NCI-H524 treated with DMSO at 0.1 percent for 48 hours (cell line): ENCODE results near the gene APBB2.
A peak's percentile ranks its signal among the peaks of the same experiment; 100 is the strongest.

ENCODE experiments used
- DNase-seq: peaks from one replicate; lab custom pipeline; 2025; lab: John Stamatoyannopoulos, UW

Gene APBB2

GRCh38 chr4:41135801-41136200, 78.5 kb downstream of the APBB2 start:
- DNase-seq = no peak

GRCh38 chr4:41134581-41134980, 79.8 kb downstream of the APBB2 start:
- DNase-seq = no peak

- DNase-seq = no peak
Measured at GRCh38 chr4:41133454-41134018, 80.8 kb downstream of the APBB2 start.

GRCh38 chr4:41132055-41132683, 82.2 kb downstream of the APBB2 start:
- DNase-seq = no peak

GRCh38 chr4:41129936-41130440, 84.4 kb downstream of the APBB2 start:
- DNase-seq = no peak

- DNase-seq = peak; percentile 81
Measured at GRCh38 chr4:41129128-41129754, 85.1 kb downstream of the APBB2 start.

- DNase-seq = no peak
Measured at GRCh38 chr4:41125558-41126311, 88.6 kb downstream of the APBB2 start.

- DNase-seq = no peak
Measured at GRCh38 chr4:41124916-41125548, 89.3 kb downstream of the APBB2 start.

- no peak for DNase-seq
Measured at GRCh38 chr4:41122775-41123174, 91.6 kb downstream of the APBB2 start.

GRCh38 chr4:41122309-41122708, 92.0 kb downstream of the APBB2 start:
- DNase-seq = no peak

GRCh38 chr4:41121906-41122305, 92.4 kb downstream of the APBB2 start:
- no peak for DNase-seq

GRCh38 chr4:41120297-41121217, 93.8 kb downstream of the APBB2 start:
- no peak for DNase-seq

- DNase-seq = no peak
Measured at GRCh38 chr4:41119867-41120295, 94.5 kb downstream of the APBB2 start.

- DNase-seq = no peak
Measured at GRCh38 chr4:41111791-41112190, 102.6 kb downstream of the APBB2 start.

- no peak for DNase-seq
Measured at GRCh38 chr4:41110050-41110449, 104.3 kb downstream of the APBB2 start.

- no peak for DNase-seq
Measured at GRCh38 chr4:41108481-41108880, 105.9 kb downstream of the APBB2 start.

GRCh38 chr4:41106694-41107419, 107.5 kb downstream of the APBB2 start:
- DNase-seq = no peak

- DNase-seq = no peak
Measured at GRCh38 chr4:41106081-41106480, 108.3 kb downstream of the APBB2 start.

- DNase-seq = no peak
Measured at GRCh38 chr4:41104155-41104554, 110.2 kb downstream of the APBB2 start.

GRCh38 chr4:41103657-41104056, 110.7 kb downstream of the APBB2 start:
- no peak for DNase-seq
